Right atrium auricular region (tissue), 2 donors: Measurements from ENCODE around the gene PARD3B. TPM values are rescaled to one million over a fixed set of nuclear protein-coding genes. Genes with fewer than 3 reads are reported as not detected.

Experiments
- DNase-seq: peaks from one replicate; pipeline ENCODE4 v3.0.0-alpha.2; 2019; ENCODE audit warnings: low spot score
- H3K27ac ChIP-seq, 2 donors: fragments of 200-600 bp; sonication (generic); 1 replicate in 1 of 2; 2 replicates in 1 of 2; pipeline ENCODE4 v1.5.1; 2016 to 2019
- H3K27me3 ChIP-seq, 2 donors: fragments of 200-600 bp; sonication (generic); one replicate each; pipeline versions ENCODE4 v1.5.1 to v1.6.0; 2017 to 2019
- H3K36me3 ChIP-seq: fragments of 200-600 bp; sonication (generic); one replicate; pipeline ENCODE4 v1.5.1; 2016
- H3K4me1 ChIP-seq, 2 donors: fragments of 200-600 bp; sonication (generic); one replicate each; pipeline versions ENCODE4 v1.5.1 to v1.6.0; 2017 to 2019
- H3K4me3 ChIP-seq, 2 donors: fragments of 200-600 bp; sonication (generic); 1 replicate in 1 of 2; 2 replicates in 1 of 2; pipeline ENCODE4 v1.5.1; 2017 to 2019; ENCODE audit warnings: mild to moderate bottlenecking in 1 of 2, moderate library complexity in 1 of 2
- H3K9me3 ChIP-seq, 2 donors: fragments of 200-600 bp; sonication (generic); one replicate each; pipeline ENCODE4 v1.5.1; 2019
- CTCF ChIP-seq, 2 donors: fragments of 200-600 bp; sonication (generic); IDR thresholded peaks; one replicate each; pipeline ENCODE4 v1.5.1; 2019; ENCODE audit warnings: antibody characterized with exemption in 2 of 2
- total RNA-seq, 2 donors: library from RNA; depleted of rRNA; stranded (reverse); fragments of >200 nt; gene quantifications; one replicate each; pipeline ENCODE4 v1.1.0, GENCODE V29; 2016

PARD3B gene
- total RNA-seq, 2 donors from 2014 or later = 7.4 to 12.2 TPM

GRCh38 chr2:205589479-205589878, 1044.2 kb downstream of the PARD3B start:
- no peak overlapping the region for H3K27ac ChIP-seq
- TF ChIP-seq CTCF (IDR thresholded peaks at IDR 0.05) = no peak
- no peaks in the 10 kb centered on the region for H3K27me3 ChIP-seq
- no peaks in the 10 kb centered on the region for H3K36me3 ChIP-seq
- H3K4me3 ChIP-seq = no peak overlapping the region
- H3K9me3 ChIP-seq = no peaks in the 10 kb centered on the region
- H3K4me1 ChIP-seq = peaks cover 0 to 10% of the 10 kb centered on the region in 2 donors
- DNase-seq = no peak

- no peaks in the 10 kb centered on the region for H3K9me3 ChIP-seq
- DNase-seq = no peak
- H3K4me1 ChIP-seq = peaks cover 0 to 10% of the 10 kb centered on the region in 2 donors
- no peaks in the 10 kb centered on the region for H3K27me3 ChIP-seq
- no peak overlapping the region for H3K27ac ChIP-seq
- TF ChIP-seq CTCF (IDR thresholded peaks at IDR 0.05) = no peak
- no peak overlapping the region for H3K4me3 ChIP-seq
- H3K36me3 ChIP-seq = no peaks in the 10 kb centered on the region
These were observed 1045.5 kb downstream of the PARD3B start for GRCh38 chr2:205590759-205591158.

- Histone ChIP-seq H3K4me3 (no peak overlapping the region), H3K9me3 (no peaks in the 10 kb centered on the region), H3K27me3 (no peaks in the 10 kb centered on the region), H3K27ac (no peak overlapping the region), H3K36me3 (no peaks in the 10 kb centered on the region), H3K4me1 (peaks cover 0 to 10% of the 10 kb centered on the region in 2 donors)
- no peak for DNase-seq
- no peak for TF ChIP-seq CTCF (IDR thresholded peaks at IDR 0.05)
These were observed 1048.6 kb downstream of the PARD3B start for GRCh38 chr2:205593891-205594290.

GRCh38 chr2:205596581-205596980, 1051.3 kb downstream of the PARD3B start:
- Histone ChIP-seq H3K4me1 (peaks cover 0 to 10% of the 10 kb centered on the region in 2 donors), H3K4me3 (no peak overlapping the region), H3K36me3 (no peaks in the 10 kb centered on the region), H3K9me3 (peaks cover 0 to 5% of the 10 kb centered on the region in 2 donors), H3K27me3 (no peaks in the 10 kb centered on the region), H3K27ac (no peak overlapping the region)
- DNase-seq = no peak
- TF ChIP-seq CTCF (IDR thresholded peaks at IDR 0.05) = no peak

GRCh38 chr2:205605638-205606304, 1060.5 kb downstream of the PARD3B start:
- Histone ChIP-seq H3K4me3 (no peak overlapping the region), H3K9me3 (peaks cover 0 to 22% of the 10 kb centered on the region in 2 donors), H3K4me1 (no peaks in the 10 kb centered on the region), H3K27me3 (no peaks in the 10 kb centered on the region), H3K36me3 (no peaks in the 10 kb centered on the region), H3K27ac (no peak overlapping the region)
- DNase-seq = no peak
- TF ChIP-seq CTCF (IDR thresholded peaks at IDR 0.05) = no peak

GRCh38 chr2:205607146-205607545, 1061.9 kb downstream of the PARD3B start:
- H3K4me1 ChIP-seq = no peaks in the 10 kb centered on the region
- H3K4me3 ChIP-seq = no peak overlapping the region
- H3K9me3 ChIP-seq = peaks cover 0 to 20% of the 10 kb centered on the region in 2 donors
- no peak for TF ChIP-seq CTCF (IDR thresholded peaks at IDR 0.05)
- DNase-seq = no peak
- no peaks in the 10 kb centered on the region for H3K27me3 ChIP-seq
- no peak overlapping the region for H3K27ac ChIP-seq
- no peaks in the 10 kb centered on the region for H3K36me3 ChIP-seq
